Measurements from ENCODE around the gene ZNF710.

DNA sequence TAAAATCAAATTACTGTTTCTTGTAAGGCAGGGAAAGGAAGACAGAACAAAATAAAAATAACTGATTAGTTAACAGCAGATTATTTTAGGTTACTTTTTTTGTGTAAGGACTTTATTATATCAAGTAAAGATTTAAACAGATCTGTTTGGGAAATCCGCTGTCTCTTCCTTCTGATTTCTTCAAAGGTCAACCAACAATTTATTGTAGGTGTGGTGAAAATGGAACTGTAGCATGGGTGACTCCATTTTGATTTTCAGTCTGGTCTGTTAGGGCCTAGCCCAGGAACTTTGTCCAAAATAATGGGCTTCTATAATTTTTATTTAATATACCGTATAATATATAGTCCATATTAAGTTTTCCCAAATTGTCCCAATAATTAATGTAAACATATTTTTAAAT is 114.7 kb downstream of the ZNF710 start:
- TF ChIP-seq, protein P1, sequence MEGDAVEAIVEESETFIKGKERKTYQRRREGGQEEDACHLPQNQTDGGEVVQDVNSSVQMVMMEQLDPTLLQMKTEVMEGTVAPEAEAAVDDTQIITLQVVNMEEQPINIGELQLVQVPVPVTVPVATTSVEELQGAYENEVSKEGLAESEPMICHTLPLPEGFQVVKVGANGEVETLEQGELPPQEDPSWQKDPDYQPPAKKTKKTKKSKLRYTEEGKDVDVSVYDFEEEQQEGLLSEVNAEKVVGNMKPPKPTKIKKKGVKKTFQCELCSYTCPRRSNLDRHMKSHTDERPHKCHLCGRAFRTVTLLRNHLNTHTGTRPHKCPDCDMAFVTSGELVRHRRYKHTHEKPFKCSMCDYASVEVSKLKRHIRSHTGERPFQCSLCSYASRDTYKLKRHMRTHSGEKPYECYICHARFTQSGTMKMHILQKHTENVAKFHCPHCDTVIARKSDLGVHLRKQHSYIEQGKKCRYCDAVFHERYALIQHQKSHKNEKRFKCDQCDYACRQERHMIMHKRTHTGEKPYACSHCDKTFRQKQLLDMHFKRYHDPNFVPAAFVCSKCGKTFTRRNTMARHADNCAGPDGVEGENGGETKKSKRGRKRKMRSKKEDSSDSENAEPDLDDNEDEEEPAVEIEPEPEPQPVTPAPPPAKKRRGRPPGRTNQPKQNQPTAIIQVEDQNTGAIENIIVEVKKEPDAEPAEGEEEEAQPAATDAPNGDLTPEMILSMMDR (IDR thresholded peaks at IDR 0.05; ENCODE audit: borderline replicate concordance, extremely low read depth, low read length, poor library complexity, severe bottlenecking): no peak
- TF ChIP-seq EZH2 (IDR thresholded peaks at IDR 0.05; ENCODE audit: borderline replicate concordance, low read depth, low read length, severe bottlenecking): no peak

Data from DND-41 (cell line).